Endodermal cell (in vitro differentiated cells): Measurements from ENCODE around the gene TGFBR3. TPM values are rescaled to one million over a fixed set of nuclear protein-coding genes. Genes with fewer than 3 reads are reported as not detected.

ENCODE experiments used
- DNase-seq: peaks from one replicate; pipeline ENCODE4 v3.0.0-alpha.2; 2017
- H3K27ac ChIP-seq: 2 replicates; pipeline ENCODE4 v1.5.1; 2013; ENCODE audit warnings: mild to moderate bottlenecking, low read depth, low read length, moderate library complexity
- H3K27me3 ChIP-seq: 2 replicates; pipeline ENCODE4 v1.6.1; 2013; ENCODE audit warnings: mild to moderate bottlenecking, low read length, moderate library complexity; ENCODE audit not compliant: insufficient read depth, control insufficient read depth, poor library complexity, severe bottlenecking
- H3K36me3 ChIP-seq: 2 replicates; pipeline ENCODE4 v1.7.0; 2013; ENCODE audit warnings: mild to moderate bottlenecking, low read length, moderate library complexity; ENCODE audit not compliant: control insufficient read depth, insufficient read depth
- H3K4me1 ChIP-seq: one replicate; pipeline ENCODE4 v1.7.0; 2013; ENCODE audit warnings: low read length; ENCODE audit not compliant: control insufficient read depth, insufficient read depth
- H3K4me3 ChIP-seq: 2 replicates; pipeline ENCODE4 v1.5.1; 2013; ENCODE audit warnings: mild to moderate bottlenecking, low read length, moderate library complexity
- H3K9ac ChIP-seq: 2 replicates; pipeline ENCODE4 v1.6.1; 2013; ENCODE audit warnings: mild to moderate bottlenecking, low read length, moderate library complexity; ENCODE audit not compliant: poor library complexity, severe bottlenecking; ENCODE audit errors: extremely low read depth
- H3K9me3 ChIP-seq: 2 replicates; pipeline ENCODE4 v1.6.1; 2013; ENCODE audit warnings: mild to moderate bottlenecking, low read length, moderate library complexity; ENCODE audit not compliant: control insufficient read depth
- H3K27ac Mint-ChIP-seq: 2 replicates; pipeline ENCODE4 v1.8.0; 2020; ENCODE audit warnings: mixed read lengths
- H3K27me3 Mint-ChIP-seq: 2 replicates; pipeline ENCODE4 v1.8.0; 2021; ENCODE audit warnings: mild to moderate bottlenecking, mixed read lengths; ENCODE audit not compliant: insufficient read depth
- H3K36me3 Mint-ChIP-seq: 2 replicates; pipeline ENCODE4 v1.8.0; 2020; ENCODE audit warnings: low read depth, mixed read lengths
- H3K4me1 Mint-ChIP-seq: 2 replicates; pipeline ENCODE4 v1.8.0; 2020; ENCODE audit warnings: mixed read lengths
- H3K4me3 Mint-ChIP-seq: 2 replicates; pipeline ENCODE4 v1.8.0; 2020; ENCODE audit warnings: mild to moderate bottlenecking, moderate library complexity, mixed read lengths
- H3K9me3 Mint-ChIP-seq: 2 replicates; pipeline ENCODE4 v1.8.0; 2020; ENCODE audit warnings: mild to moderate bottlenecking, mixed read lengths
- WGBS, 2 experiments: methylation state at CpG; one replicate each; pipeline versions ENCODE4 v1.1.5 to v1.1.7; 2013; ENCODE audit warnings: missing lambda C conversion rate in 2 of 2, mixed read lengths in 1 of 2; ENCODE audit not compliant: insufficient coverage in 1 of 2, insufficient read length in 1 of 2; 5-methylcytosine and 5-hydroxymethylcytosine counted together
- total RNA-seq, 2 donors: library from RNA; stranded (reverse); fragmentation: NEBNext Ultra II Directional in 1 of 2; extraction: Animal tissue kit (Norgen Biotek cat#: 25700) in 1 of 2; gene quantifications; 2 replicates in 1 of 2; 3 replicates in 1 of 2; pipeline ENCODE4 v1.2.1, GENCODE V29; 2021
- TF ChIP-seq, protein P1 (sequence below): fragments of 200-600 bp; sonication (generic); conservative IDR thresholded peaks from 2 replicates; pipeline ENCODE4 v1.5.0; 2021; ENCODE audit warnings: antibody characterized with exemption, mild to moderate bottlenecking

TGFBR3 gene
- total RNA-seq, 2 donors from 2014 or later, result 8.1 to 8.5 TPM

DNA sequence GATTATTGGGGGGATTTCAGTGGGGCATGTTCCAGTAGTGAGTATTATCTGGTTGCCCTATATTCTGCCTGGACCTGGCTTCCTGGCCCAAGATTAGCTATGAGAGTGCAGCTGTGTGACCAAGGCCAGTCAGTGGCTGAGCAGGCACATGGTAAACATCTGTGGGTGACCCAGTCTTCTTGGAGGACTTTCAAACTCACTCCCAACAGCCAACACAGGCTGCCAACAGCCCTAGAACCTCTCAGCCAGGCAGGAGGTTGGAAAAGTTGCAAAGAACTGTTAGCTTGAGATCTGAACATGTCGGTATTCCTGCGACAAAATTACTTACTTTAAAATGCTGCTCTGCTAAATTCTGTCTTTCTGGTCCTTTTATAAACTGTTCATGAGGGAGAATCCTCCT is 192.4 kb downstream of the TGFBR3 start:
- Mint-ChIP-seq H3K4me3 (no peak overlapping the region), H3K27me3 (no peaks in the 10 kb centered on the region), H3K36me3 (no peaks in the 10 kb centered on the region), H3K4me1 (peaks cover 7% of the 10 kb centered on the region), H3K9me3 (no peaks in the 10 kb centered on the region), H3K27ac (no peak overlapping the region)
- no peaks in the 10 kb centered on the region for H3K27me3 ChIP-seq
- TF ChIP-seq, protein P1, sequence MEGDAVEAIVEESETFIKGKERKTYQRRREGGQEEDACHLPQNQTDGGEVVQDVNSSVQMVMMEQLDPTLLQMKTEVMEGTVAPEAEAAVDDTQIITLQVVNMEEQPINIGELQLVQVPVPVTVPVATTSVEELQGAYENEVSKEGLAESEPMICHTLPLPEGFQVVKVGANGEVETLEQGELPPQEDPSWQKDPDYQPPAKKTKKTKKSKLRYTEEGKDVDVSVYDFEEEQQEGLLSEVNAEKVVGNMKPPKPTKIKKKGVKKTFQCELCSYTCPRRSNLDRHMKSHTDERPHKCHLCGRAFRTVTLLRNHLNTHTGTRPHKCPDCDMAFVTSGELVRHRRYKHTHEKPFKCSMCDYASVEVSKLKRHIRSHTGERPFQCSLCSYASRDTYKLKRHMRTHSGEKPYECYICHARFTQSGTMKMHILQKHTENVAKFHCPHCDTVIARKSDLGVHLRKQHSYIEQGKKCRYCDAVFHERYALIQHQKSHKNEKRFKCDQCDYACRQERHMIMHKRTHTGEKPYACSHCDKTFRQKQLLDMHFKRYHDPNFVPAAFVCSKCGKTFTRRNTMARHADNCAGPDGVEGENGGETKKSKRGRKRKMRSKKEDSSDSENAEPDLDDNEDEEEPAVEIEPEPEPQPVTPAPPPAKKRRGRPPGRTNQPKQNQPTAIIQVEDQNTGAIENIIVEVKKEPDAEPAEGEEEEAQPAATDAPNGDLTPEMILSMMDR, result no peak
- no peaks in the 10 kb centered on the region for H3K9me3 ChIP-seq
- no peaks in the 10 kb centered on the region for H3K36me3 ChIP-seq
- H3K4me1 ChIP-seq, result no peaks in the 10 kb centered on the region
- 94 to 97% methylated on average over 2 of the region's 2 CpGs for WGBS, 2 experiments
- no peak overlapping the region for H3K4me3 ChIP-seq
- H3K27ac ChIP-seq, result no peak overlapping the region
- no peak overlapping the region for H3K9ac ChIP-seq
- DNase-seq, result no peak

DNA sequence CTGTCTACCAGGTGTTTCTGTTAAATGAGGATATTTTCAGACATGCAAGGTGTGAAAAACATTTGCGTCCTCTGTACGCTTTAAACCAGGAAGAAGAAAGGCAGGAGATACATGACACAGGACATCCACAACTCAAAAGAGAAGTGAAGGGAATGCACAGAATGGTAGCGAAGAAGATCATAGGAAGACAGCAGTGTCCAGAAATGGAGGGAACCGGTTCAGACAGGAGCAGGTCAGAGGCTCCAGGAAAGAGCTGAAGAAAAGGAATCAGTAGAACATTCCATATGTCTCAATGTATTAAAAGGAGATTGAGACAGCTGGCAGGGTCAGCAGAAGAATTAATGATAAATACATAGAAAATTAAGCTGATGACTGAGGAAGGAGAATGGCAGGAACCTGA is 194.4 kb downstream of the TGFBR3 start:
- Histone ChIP-seq H3K9me3 (no peaks in the 10 kb centered on the region), H3K9ac (no peak overlapping the region), H3K27ac (no peak overlapping the region), H3K4me3 (no peak overlapping the region), H3K27me3 (no peaks in the 10 kb centered on the region), H3K4me1 (peaks cover 7% of the 10 kb centered on the region), H3K36me3 (no peaks in the 10 kb centered on the region)
- Mint-ChIP-seq H3K4me1 (peaks cover 20% of the 10 kb centered on the region), H3K9me3 (no peaks in the 10 kb centered on the region), H3K27ac (no peak overlapping the region), H3K27me3 (no peaks in the 10 kb centered on the region), H3K4me3 (no peak overlapping the region), H3K36me3 (no peaks in the 10 kb centered on the region)
- TF ChIP-seq, protein P1, result no peak
- 96% methylated on average over 3 to 4 of the region's 4 CpGs for WGBS, 2 experiments
- no peak for DNase-seq

- Histone ChIP-seq H3K27me3 (no peaks in the 10 kb centered on the region), H3K36me3 (no peaks in the 10 kb centered on the region), H3K4me3 (no peak overlapping the region), H3K9me3 (no peaks in the 10 kb centered on the region), H3K9ac (no peak overlapping the region), H3K27ac (no peak overlapping the region), H3K4me1 (peaks cover 7% of the 10 kb centered on the region)
- Mint-ChIP-seq H3K27me3 (no peaks in the 10 kb centered on the region), H3K9me3 (no peaks in the 10 kb centered on the region), H3K4me1 (peaks cover 22% of the 10 kb centered on the region), H3K27ac (no peak overlapping the region), H3K36me3 (no peaks in the 10 kb centered on the region), H3K4me3 (no peak overlapping the region)
- 89 to 93% methylated on average over 6 to 10 of the region's 11 CpGs for WGBS, 2 experiments
- TF ChIP-seq, protein P1, result no peak
- no peak for DNase-seq
Measured at GRCh38 chr1:91689641-91690481, 196.1 kb downstream of the TGFBR3 start.
